IMR-90 (cell line): Measurements from ENCODE around the gene RAB29. TPM values are rescaled to one million over a fixed set of nuclear protein-coding genes. Genes with fewer than 3 reads are reported as not detected.
A peak's percentile ranks its signal among the peaks of the same experiment; 100 is the strongest.

Source experiments
- ATAC-seq: fragments of 200-7000 bp; cut with Tn5 transposase; 2 replicates; pipeline ENCODE4 v1.9.1; 2020; ENCODE audit warnings: low read depth, mild to moderate bottlenecking, moderate library complexity
- BruUV-seq: library from RNA; stranded (reverse); fragments of 400-500 nt; replicated peaks from 2 replicates; lab custom pipeline; 2021; lab: Mats Ljungman, UMichigan
- CTCF ChIA-PET: fragments of 300-600 bp; formaldehyde crosslinking; extraction: SDS; loops from one replicate; lab custom pipeline; 2021; ENCODE audit warnings: antibody characterized with exemption; lab: Yijun Ruan, JAX
- POLR2A ChIA-PET: fragments of 300-600 bp; sonication (Branson Sonifier 250); formaldehyde crosslinking; loops from one replicate; lab custom pipeline; 2022; ENCODE audit warnings: antibody characterized with exemption; ENCODE audit not compliant: unreplicated experiment; lab: Charles Lee
- DNase-seq: peaks from one replicate; pipeline ENCODE4 v3.0.0; 2013
- H2AFZ ChIP-seq: replicated peaks from 2 replicates; pipeline ENCODE3; 2013; ENCODE audit warnings: low read length, mild to moderate bottlenecking; ENCODE audit not compliant: poor library complexity
- H2AK5ac ChIP-seq: 2 replicates; pipeline ENCODE4 v1.6.1; 2013; ENCODE audit warnings: low read depth, low read length, inconsistent platforms
- H2AK9ac ChIP-seq: replicated peaks from 2 replicates; pipeline ENCODE3; 2013; ENCODE audit warnings: mild to moderate bottlenecking, low read depth, low read length, moderate library complexity; ENCODE audit not compliant: poor library complexity
- H2BK120ac ChIP-seq: 2 replicates; pipeline ENCODE4 v1.6.1; 2013; ENCODE audit warnings: low read depth, low read length, inconsistent platforms
- H2BK15ac ChIP-seq: 3 replicates; pipeline ENCODE4 v1.6.1; 2013; ENCODE audit warnings: low read depth, low read length, inconsistent platforms
- H2BK20ac ChIP-seq: 2 replicates; pipeline ENCODE4 v1.6.1; 2013; ENCODE audit warnings: low read depth, mild to moderate bottlenecking, inconsistent platforms, low read length, moderate library complexity
- H2BK5ac ChIP-seq: 2 replicates; pipeline ENCODE4 v1.6.1; 2013; ENCODE audit warnings: mild to moderate bottlenecking, low read depth, low read length, inconsistent platforms; ENCODE audit not compliant: poor library complexity, severe bottlenecking
- H3K14ac ChIP-seq: replicated peaks from 2 replicates; pipeline ENCODE4 v1.6.1; 2013; ENCODE audit warnings: low read depth, low read length, inconsistent platforms
- H3K18ac ChIP-seq: 2 replicates; pipeline ENCODE4 v1.6.1; 2013; ENCODE audit warnings: low read depth, low read length, control low read depth
- H3K23ac ChIP-seq: 2 replicates; pipeline ENCODE4 v1.6.1; 2013; ENCODE audit warnings: low read depth, low read length, inconsistent platforms
- H3K27ac ChIP-seq: 2 replicates; pipeline ENCODE4 v1.5.1; 2013; ENCODE audit warnings: mild to moderate bottlenecking, control low read depth, low read length; ENCODE audit not compliant: insufficient read depth
- H3K27me3 ChIP-seq: 2 replicates; pipeline ENCODE4 v1.6.1; 2013; ENCODE audit warnings: low read length; ENCODE audit not compliant: control insufficient read depth, insufficient read depth
- H3K36me3 ChIP-seq: 2 replicates; pipeline ENCODE4 v1.6.1; 2013; ENCODE audit warnings: low read length, mixed read lengths; ENCODE audit not compliant: control insufficient read depth, insufficient read depth
- H3K4ac ChIP-seq: 2 replicates; pipeline ENCODE4 v1.6.1; 2013; ENCODE audit warnings: low read depth, low read length, inconsistent platforms
- H3K4me1 ChIP-seq: 2 replicates; pipeline ENCODE4 v1.6.1; 2013; ENCODE audit warnings: low read length, mixed read lengths; ENCODE audit not compliant: control insufficient read depth, insufficient read depth
- H3K4me2 ChIP-seq: 2 replicates; pipeline ENCODE4 v1.6.1; 2013; ENCODE audit warnings: low read depth, mild to moderate bottlenecking, control low read depth, low read length, moderate library complexity
- H3K4me3 ChIP-seq: 2 replicates; pipeline ENCODE4 v1.5.1; 2013; ENCODE audit warnings: low read depth, mild to moderate bottlenecking, control low read depth, low read length, moderate library complexity; ENCODE audit not compliant: insufficient read depth
- H3K56ac ChIP-seq: 2 replicates; pipeline ENCODE4 v1.6.1; 2013; ENCODE audit warnings: low read length, inconsistent platforms; ENCODE audit not compliant: insufficient read depth; ENCODE audit errors: extremely low read depth
- H3K79me1 ChIP-seq, 2 experiments: 2 replicates each; pipeline ENCODE4 v1.6.1; 2013; ENCODE audit warnings: low read length in 2 of 2, inconsistent platforms in 1 of 2, low read depth in 1 of 2
- H3K9ac ChIP-seq: 2 replicates; pipeline ENCODE4 v1.6.1; 2013; ENCODE audit warnings: low read depth, low read length, control low read depth
- H3K9me1 ChIP-seq: 2 replicates; pipeline ENCODE4 v1.6.1; 2013; ENCODE audit warnings: low read length, inconsistent platforms; ENCODE audit not compliant: insufficient read depth
- H3K9me3 ChIP-seq: 2 replicates; pipeline ENCODE4 v1.6.1; 2013; ENCODE audit warnings: low read length; ENCODE audit not compliant: control insufficient read depth, insufficient read depth
- H4K20me1 ChIP-seq: 2 replicates; pipeline ENCODE4 v1.6.1; 2013; ENCODE audit warnings: low read length, inconsistent platforms; ENCODE audit not compliant: insufficient read depth
- H4K5ac ChIP-seq: 2 replicates; pipeline ENCODE4 v1.6.1; 2013; ENCODE audit warnings: mild to moderate bottlenecking, low read depth, low read length, control low read depth
- H4K8ac ChIP-seq, 2 experiments: 2 replicates each; pipeline ENCODE4 v1.6.1; 2013; ENCODE audit warnings: low read depth in 2 of 2, low read length in 2 of 2, control low read depth in 1 of 2, inconsistent platforms in 1 of 2
- H4K91ac ChIP-seq: 2 replicates; pipeline ENCODE4 v1.6.1; 2013; ENCODE audit warnings: low read depth, low read length, inconsistent platforms; ENCODE audit not compliant: insufficient read depth
- BHLHE40 ChIP-seq: fragments of 150-350 bp; IDR thresholded peaks from 2 replicates; pipeline ENCODE4 v1.6.1; 2016; ENCODE audit warnings: mild to moderate bottlenecking, low read depth, low read length
- CEBPB ChIP-seq: IDR thresholded peaks from 2 replicates; pipeline ENCODE4 v1.6.1; 2012; ENCODE audit warnings: low read depth, low read length, improper control_type of control experiment
- CHD1 ChIP-seq: IDR thresholded peaks from 2 replicates; pipeline ENCODE4 v1.6.1; 2012; ENCODE audit warnings: low read depth, low read length, improper control_type of control experiment
- MAZ ChIP-seq: IDR thresholded peaks from 2 replicates; pipeline ENCODE4 v1.6.1; 2012; ENCODE audit warnings: low read depth, mild to moderate bottlenecking, low read length, improper control_type of control experiment, moderate library complexity, borderline replicate concordance
- RAD21 ChIP-seq: IDR thresholded peaks from 2 replicates; pipeline ENCODE4 v1.6.1; 2012; ENCODE audit warnings: low read length, improper control_type of control experiment
- SMC3 ChIP-seq: fragments of 150-350 bp; IDR thresholded peaks from 2 replicates; pipeline ENCODE4 v1.6.1; 2016; ENCODE audit warnings: low read depth, mild to moderate bottlenecking, antibody characterized with exemption, low read length, moderate library complexity
- WGBS, 2 experiments: methylation state at CpG; one replicate each; pipeline versions ENCODE4 v1.1.5 to v1.1.7; 2013; ENCODE audit warnings: missing lambda C conversion rate in 2 of 2; ENCODE audit not compliant: insufficient read length in 1 of 2; ENCODE audit errors: extremely low coverage in 2 of 2; 5-methylcytosine and 5-hydroxymethylcytosine counted together
- dilution Hi-C: fragments of 300-500 bp; cut with HindIII; formaldehyde crosslinking; loops from one replicate; pipeline ENCODE4 v1.14.3; 2018; ENCODE audit warnings: low sequenced_read_pairs; ENCODE audit not compliant: unreplicated experiment
- in situ Hi-C: fragments of 300-500 bp; cut with MboI; formaldehyde crosslinking; loops from 3 replicates; pipeline ENCODE4 v1.14.3; 2019; ENCODE audit warnings: low sequenced_read_pairs, inconsistent platforms, mixed read lengths
- intact Hi-C: fragments of 100-400 bp; cut with micrococcal nuclease; formaldehyde crosslinking; loops from 2 replicates; pipeline ENCODE4 v1.10.0; 2022
- polyA plus RNA-seq, 3 experiments: library from polyadenylated mRNA; depleted of rRNA; stranded (reverse); fragments of >200 nt; gene quantifications; 2 replicates each; pipeline ENCODE4 v1.2.3, GENCODE V29; 2012; ENCODE audit warnings: low replicate concordance in 1 of 3
- total RNA-seq: library from RNA; depleted of rRNA; stranded (reverse); fragments of >200 nt; gene quantifications from 2 replicates; pipeline ENCODE4 v1.2.3, GENCODE V29; 2012

Gene RAB29
- total and polyA plus RNA-seq, 2 of the 4 experiments (the other 2 are of a cell fraction): 5.7 to 7.3 TPM

- no peaks in the 10 kb centered on the region for H3K27me3 ChIP-seq
- H3K27ac ChIP-seq: peak overlapping the region; percentile 77
- TF ChIP-seq BHLHE40: no peak
- TF ChIP-seq SMC3: no peak
- no peak for TF ChIP-seq MAZ
- TF ChIP-seq CEBPB: no peak
- TF ChIP-seq CHD1: no peak
- TF ChIP-seq RAD21: no peak
- intact Hi-C loops: no loop called here
- ChIA-PET CTCF (interaction anchor here (0.5 to 0.6 kb wide), 2 partner anchors 13 to 15 kb away, joined by 3 to 4 read pairs; no protein-coding TSS in a partner anchor), POLR2A (no interaction called here)
- peak overlapping the region; percentile 39; the same call in 1 of the 2 replicates for H3K56ac ChIP-seq
- H3K4me1 ChIP-seq: peaks cover 12% of the 10 kb centered on the region
- peak overlapping the region; percentile 93 for H2BK120ac ChIP-seq
- BruUV-seq: no TSS peak
- no peaks in the 10 kb centered on the region for H3K36me3 ChIP-seq
- H3K23ac ChIP-seq: peak overlapping the region; percentile 86
- DNase-seq (no peak), ATAC-seq (peak; percentile 52)
- WGBS, 2 experiments: 75% methylated on average over 1 of the region's 8 CpGs; no CpG with 5 or more reads in 1 of the 2 experiments
- H3K18ac ChIP-seq: peak overlapping the region; percentile 78
- peak overlapping the region; percentile 68; the same call in 1 of the 2 replicates for H4K5ac ChIP-seq
- H3K4me2 ChIP-seq: peak overlapping the region; percentile 56
- H2AK9ac ChIP-seq: peak overlapping the region; percentile 25
- peak overlapping the region; percentile 66 for H3K14ac ChIP-seq
- H3K4me3 ChIP-seq: no peak overlapping the region
- peak overlapping the region; percentile 94 for H2BK20ac ChIP-seq
- no peaks in the 10 kb centered on the region for H3K9me3 ChIP-seq
- H3K4ac ChIP-seq: peak overlapping the region; percentile 85
- peak overlapping the region; percentile 91 for H2AK5ac ChIP-seq
- no peaks in the 10 kb centered on the region for H4K20me1 ChIP-seq
- peak overlapping the region; percentile 50 for H2BK5ac ChIP-seq
- no peak overlapping the region for H3K9ac ChIP-seq
- in situ Hi-C loops: no loop called here
- H4K8ac ChIP-seq: peak overlapping the region in 1 of 2 experiments; percentile 74; a peak in 2 of 4 replicates
- H4K91ac ChIP-seq: peak overlapping the region; percentile 76; the same call in 1 of the 2 replicates
- peaks cover 22% of the 10 kb centered on the region for H3K9me1 ChIP-seq
- dilution Hi-C loops: no loop called here
- H2AFZ ChIP-seq: no peak overlapping the region
- H2BK15ac ChIP-seq: peak overlapping the region; percentile 95; the same call in 1 of the 3 replicates
- peaks cover 0 to 4% of the 10 kb centered on the region in 2 experiments; a peak in 1 of 4 replicates for H3K79me1 ChIP-seq
Measured at GRCh38 chr1:205769641-205770365, 5.5 kb downstream of the RAB29 start.
